Measurements from ENCODE around the gene NME7.

NME7 gene

DNA sequence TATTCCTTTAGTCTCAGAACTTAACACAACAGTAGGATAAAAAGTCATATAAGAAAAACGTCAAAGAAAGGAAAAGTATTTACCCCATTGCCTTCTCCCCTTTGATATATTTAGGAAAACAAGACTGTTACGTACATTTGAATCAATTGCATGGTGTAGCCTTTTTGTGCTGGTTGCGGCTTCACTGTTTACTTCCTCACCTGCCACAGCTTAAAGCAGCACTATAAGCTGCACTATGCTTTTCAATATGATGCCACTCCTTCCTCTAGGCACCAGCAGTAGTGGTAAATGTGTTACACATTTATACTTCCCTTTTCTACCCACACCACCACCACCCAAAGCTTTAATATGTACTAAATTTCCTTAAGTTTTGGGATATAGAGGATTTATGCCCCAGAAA, 150.0 kb downstream of the NME7 start:
- TF ChIP-seq JUND (IDR thresholded peaks at IDR 0.05; ENCODE audit: low read depth), result no peak
- in situ Hi-C loops (cut with HindIII; ENCODE audit: low pct_unique_long_range_greater_than_20kb, low sequenced_read_pairs), result no loop called here
- DNase-seq (ENCODE audit: low read depth in 1 of 2, low spot score in 1 of 2), result no peak

DNA sequence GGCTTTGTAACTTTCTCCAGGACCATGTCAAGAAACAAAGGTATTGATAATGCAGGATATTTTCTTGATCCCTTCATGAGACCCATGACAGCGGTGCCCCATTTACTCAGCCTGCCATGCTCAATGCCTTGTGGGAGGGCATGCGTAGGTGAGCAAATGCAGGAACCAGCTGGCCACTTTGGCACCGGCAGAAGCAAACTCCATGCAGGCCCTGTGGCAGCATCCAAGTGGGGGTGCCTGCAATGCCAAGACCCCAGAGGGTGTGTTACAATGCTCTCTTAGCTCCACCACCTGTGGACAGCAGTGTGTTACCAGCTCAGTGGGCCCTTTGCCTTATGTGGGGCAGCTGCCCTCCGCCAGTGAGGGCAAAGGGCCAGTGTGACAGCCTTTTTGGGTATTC, 153.0 kb downstream of the NME7 start:
- TF ChIP-seq JUND (IDR thresholded peaks at IDR 0.05; ENCODE audit: low read depth), result no peak
- DNase-seq (ENCODE audit: low read depth in 1 of 2, low spot score in 1 of 2), result no peak
- in situ Hi-C loops (cut with HindIII; ENCODE audit: low pct_unique_long_range_greater_than_20kb, low sequenced_read_pairs), result no loop called here

DNA sequence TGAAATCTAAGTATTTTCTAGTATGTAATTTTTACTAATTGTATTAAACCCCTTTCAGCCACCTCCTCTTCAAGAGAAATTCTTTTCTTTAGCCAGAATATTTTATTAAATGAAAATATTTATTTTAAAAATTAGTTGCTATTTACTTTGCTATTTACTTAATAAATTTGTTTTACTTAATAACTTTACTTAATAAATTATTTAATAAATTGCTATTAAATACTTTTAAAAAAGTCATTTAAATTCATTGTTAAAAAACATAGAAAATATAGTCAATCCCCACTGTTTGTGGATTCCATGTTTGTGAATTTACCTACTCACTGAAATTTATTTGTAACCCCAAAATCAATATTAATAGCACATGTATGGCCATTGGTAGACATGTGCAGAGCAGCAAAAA, 155.5 kb downstream of the NME7 start:
- no peak for DNase-seq (ENCODE audit: low read depth in 1 of 2, low spot score in 1 of 2)
- in situ Hi-C loops (cut with HindIII; ENCODE audit: low pct_unique_long_range_greater_than_20kb, low sequenced_read_pairs), result no loop called here
- no peak for TF ChIP-seq JUND (IDR thresholded peaks at IDR 0.05; ENCODE audit: low read depth)

DNA sequence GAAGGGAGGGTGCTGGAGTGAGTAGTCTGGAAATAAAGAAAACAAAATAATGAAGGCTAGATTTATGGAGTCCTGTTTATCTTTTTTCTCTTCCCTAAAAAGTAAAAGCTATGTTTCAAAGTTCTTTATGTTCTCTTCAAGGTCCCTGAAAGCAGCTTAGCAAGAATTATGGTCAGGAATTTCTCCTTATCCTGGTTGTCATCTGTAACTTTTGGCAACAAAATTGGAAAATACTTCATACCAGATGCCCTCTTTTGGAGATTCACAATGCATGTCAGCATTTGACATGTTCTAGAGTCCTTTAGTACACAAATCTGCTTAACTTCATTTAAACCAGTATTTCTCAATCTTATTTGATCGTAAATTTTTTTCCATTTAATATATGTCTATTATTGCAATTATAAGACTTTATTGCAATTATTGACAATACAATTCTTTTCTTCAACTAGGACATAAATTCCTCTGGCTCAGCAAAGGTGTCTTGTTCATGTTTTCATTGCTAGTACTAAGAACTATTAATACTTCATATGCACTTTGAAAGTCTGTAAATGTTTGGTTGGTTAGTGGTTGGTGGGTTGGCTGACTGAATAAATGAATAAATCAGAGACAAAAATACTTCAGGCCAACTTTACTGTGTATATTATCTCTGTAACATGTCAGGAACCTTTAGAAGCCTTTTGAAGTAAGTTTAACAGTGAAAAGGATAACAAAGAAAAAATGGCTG, 159.6 kb downstream of the NME7 start:
- in situ Hi-C loops (cut with HindIII; ENCODE audit: low pct_unique_long_range_greater_than_20kb, low sequenced_read_pairs), result no loop called here
- no peak for DNase-seq (ENCODE audit: low read depth in 1 of 2, low spot score in 1 of 2)
- no peak for TF ChIP-seq JUND (IDR thresholded peaks at IDR 0.05; ENCODE audit: low read depth)

DNA sequence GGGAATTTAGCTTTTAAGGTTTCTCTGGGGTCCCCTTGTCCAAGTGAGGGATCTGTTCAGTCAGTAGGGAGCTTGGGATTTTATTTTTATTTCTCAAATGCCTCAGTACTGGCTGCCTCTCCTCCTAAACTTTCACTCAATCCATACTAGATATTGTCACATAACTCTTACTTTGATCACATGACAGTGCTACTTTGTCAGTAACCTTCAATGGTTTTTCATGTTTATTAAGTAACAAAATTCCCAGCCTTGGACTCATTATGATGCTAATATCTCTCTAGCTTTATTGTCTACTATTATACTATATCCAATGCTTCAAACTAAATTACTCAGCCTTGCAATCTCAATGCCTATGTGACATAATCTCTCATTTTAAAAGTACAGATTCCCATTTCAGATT, 163.4 kb downstream of the NME7 start:
- no peak for TF ChIP-seq JUND (IDR thresholded peaks at IDR 0.05; ENCODE audit: low read depth)
- in situ Hi-C loops (cut with HindIII; ENCODE audit: low pct_unique_long_range_greater_than_20kb, low sequenced_read_pairs), result no loop called here
- no peak for DNase-seq (ENCODE audit: low read depth in 1 of 2, low spot score in 1 of 2)

DNA sequence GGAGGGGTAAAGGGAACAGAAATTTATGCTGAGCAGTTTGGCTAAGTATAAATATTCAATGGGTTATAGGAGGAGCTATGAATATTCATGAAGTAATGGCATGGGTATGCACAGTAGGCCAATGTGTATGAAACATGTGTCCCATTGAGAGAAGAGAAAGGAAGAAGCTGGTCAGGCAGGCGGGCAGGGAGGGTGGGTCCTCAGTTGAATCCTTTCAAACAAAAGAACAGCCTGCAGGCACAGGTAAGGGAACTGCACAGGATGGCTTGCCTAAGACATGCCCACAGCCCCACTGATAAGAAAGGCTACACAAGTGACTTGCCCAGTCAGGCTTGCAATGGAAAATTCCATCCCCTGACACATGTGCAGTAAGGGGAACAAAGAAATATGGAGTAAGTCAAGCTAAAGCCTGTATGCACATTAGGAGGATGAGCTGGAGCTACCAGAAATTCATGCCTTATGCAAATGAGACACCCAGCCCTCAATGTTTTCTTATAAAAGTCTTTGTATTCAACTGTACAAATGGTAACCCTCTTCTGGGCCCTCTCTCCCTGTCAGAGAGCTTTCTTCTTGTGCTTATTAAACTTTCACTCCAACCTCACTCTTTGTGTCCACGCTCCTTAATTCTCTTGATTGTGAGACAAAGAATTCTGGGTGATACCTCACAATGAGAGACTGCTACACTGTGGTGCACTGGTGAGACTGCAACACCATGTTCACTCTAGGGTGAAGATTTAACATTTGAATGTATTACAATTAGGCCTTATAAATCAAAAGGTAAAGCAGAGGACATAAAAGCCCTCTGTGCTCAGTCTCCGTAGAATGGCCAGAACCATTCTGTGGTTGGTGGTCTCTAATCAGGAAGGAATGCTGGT, 164.6 kb downstream of the NME7 start:
- DNase-seq (ENCODE audit: low read depth in 1 of 2, low spot score in 1 of 2), result no peak
- in situ Hi-C loops (cut with HindIII; ENCODE audit: low pct_unique_long_range_greater_than_20kb, low sequenced_read_pairs), result no loop called here
- no peak for TF ChIP-seq JUND (IDR thresholded peaks at IDR 0.05; ENCODE audit: low read depth)

DNA sequence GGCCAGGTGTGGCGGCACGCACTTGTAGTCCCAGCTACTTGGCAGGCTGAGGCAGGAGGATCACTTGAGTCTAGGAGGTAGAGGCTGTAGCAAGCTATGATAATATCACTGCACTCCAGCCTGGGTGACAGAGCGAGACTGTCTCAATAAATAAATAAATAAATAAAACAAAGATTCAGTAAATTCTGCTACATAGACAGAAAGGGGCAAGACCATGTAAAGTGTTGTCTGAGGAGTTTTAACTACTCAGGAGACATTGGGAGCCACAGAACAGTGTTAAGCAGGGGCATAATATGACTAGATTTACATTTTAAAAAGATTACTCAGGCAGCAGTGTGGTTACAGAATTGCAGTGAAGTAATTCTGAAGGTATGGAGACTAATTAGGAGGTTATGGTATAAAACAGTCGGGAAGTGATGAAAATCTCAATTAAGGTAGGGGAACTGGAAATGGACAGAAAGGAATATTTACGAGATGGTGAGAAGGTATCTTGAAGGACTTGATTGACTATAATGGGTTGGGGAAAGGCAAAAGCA, 166.4 kb downstream of the NME7 start:
- in situ Hi-C loops (cut with HindIII; ENCODE audit: low pct_unique_long_range_greater_than_20kb, low sequenced_read_pairs), result no loop called here
- no peak for DNase-seq (ENCODE audit: low read depth in 1 of 2, low spot score in 1 of 2)
- no peak for TF ChIP-seq JUND (IDR thresholded peaks at IDR 0.05; ENCODE audit: low read depth)

DNA sequence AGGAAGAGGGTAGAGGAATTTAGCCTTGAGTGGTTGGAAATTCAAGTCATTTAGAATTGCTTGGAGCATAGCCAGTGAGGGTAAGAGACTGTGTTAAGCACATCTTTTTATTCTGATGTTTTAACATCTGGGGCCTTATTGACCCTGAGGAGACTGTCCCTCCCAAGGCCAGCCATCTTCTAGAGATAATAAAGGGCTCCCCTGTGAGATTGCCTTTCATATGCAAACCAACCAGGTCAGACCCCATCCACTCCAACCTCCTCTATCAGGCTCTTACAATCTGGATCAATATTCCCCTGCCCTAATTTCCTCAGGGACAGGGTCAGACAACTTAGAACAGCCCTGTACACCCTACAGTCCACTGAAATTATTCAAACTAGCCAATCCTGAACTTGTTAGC, 167.3 kb downstream of the NME7 start:
- in situ Hi-C loops (cut with HindIII; ENCODE audit: low pct_unique_long_range_greater_than_20kb, low sequenced_read_pairs), result no loop called here
- no peak for DNase-seq (ENCODE audit: low read depth in 1 of 2, low spot score in 1 of 2)
- no peak for TF ChIP-seq JUND (IDR thresholded peaks at IDR 0.05; ENCODE audit: low read depth)

DNA sequence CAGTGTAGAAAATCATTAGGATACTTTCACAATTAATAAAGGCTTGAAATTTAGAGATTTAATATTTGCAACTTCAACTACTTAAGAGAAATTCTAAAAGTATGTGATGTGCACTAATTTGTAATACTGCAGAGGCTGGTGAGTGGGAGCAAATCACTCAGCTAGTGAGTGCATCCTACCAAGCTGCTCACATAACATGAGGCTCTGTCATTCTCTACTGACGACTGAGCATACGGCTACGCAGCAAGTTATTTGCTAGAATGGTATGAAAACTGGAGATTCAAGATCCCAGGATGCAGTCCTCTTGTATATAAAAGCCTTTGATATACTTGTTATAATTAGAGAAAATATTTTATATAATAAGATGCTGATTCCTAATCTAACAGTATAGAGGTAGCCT, 171.0 kb downstream of the NME7 start:
- no peak for DNase-seq (ENCODE audit: low read depth in 1 of 2, low spot score in 1 of 2)
- in situ Hi-C loops (cut with HindIII; ENCODE audit: low pct_unique_long_range_greater_than_20kb, low sequenced_read_pairs), result no loop called here
- no peak for TF ChIP-seq JUND (IDR thresholded peaks at IDR 0.05; ENCODE audit: low read depth)

DNA sequence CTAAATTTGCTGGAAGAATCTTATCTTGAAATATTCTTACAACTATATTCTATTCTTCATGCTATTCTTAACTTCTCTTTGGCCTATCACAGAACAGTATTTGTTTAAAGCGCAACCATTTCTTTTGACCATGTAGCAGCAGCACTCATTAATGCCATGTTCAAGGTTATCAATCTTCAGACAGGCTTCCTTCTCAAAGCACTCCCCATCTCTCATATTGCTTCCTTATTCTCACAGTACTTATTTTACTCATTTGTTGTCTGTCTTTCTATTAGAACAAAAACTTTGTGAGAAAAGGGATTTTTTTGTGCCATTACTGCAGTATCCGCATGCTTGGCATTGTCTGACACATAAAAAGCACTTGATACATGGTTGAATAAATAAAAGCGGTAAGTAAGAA, 171.4 kb downstream of the NME7 start:
- TF ChIP-seq JUND (IDR thresholded peaks at IDR 0.05; ENCODE audit: low read depth), result no peak
- in situ Hi-C loops (cut with HindIII; ENCODE audit: low pct_unique_long_range_greater_than_20kb, low sequenced_read_pairs), result no loop called here
- no peak for DNase-seq (ENCODE audit: low read depth in 1 of 2, low spot score in 1 of 2)

DNA sequence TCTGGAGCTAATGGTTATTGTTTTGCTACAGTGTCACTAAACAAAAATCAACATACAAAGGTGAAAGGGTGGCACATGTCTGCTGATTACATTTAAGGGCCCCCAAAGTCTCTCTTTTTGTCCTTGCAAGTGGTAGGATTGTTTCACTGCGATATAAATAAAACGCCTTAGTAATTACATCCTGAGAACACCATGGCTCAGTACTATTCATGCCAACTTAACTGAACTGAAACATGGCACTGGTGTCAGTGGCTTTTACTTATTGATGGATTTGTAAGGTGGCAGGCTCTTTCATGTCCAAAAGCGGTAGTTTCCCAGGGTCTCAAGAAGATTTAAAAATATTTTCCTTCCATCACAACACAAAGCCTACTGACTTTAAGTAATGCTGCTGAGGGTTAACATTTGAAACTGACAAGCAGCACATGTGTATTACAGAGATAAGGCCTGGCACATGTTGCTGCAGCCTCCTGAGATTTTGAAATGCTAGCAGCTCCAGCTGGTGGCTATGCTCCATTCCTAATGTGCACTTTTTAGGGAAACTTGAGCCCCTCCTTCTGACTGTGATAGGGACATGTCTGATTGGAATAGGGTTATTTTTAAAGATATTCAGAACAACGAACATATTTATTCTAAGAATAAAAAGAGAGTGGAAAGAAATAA, 174.3 kb downstream of the NME7 start:
- DNase-seq (ENCODE audit: low read depth in 1 of 2, low spot score in 1 of 2), result no peak
- TF ChIP-seq JUND (IDR thresholded peaks at IDR 0.05; ENCODE audit: low read depth), result no peak
- in situ Hi-C loops (cut with HindIII; ENCODE audit: low pct_unique_long_range_greater_than_20kb, low sequenced_read_pairs), result no loop called here

DNA sequence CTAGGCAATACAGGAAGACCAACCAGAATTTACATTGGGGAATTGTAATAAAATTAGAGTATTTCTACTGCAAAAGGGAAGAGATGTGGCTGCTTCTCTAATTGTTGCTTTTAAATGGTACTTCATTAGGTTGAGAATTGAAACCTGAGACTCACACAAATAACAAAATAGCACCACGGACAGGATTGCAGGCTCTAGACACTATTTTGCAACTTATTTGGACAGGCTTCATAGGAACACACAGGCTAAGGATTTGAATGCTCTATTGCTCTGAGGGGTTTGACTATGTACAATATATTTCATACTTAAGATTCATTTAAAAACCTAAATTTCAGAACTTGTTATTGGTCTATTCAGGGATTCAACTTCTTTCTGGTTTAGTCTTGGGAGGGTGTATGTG, 181.5 kb downstream of the NME7 start:
- no peak for DNase-seq (ENCODE audit: low read depth in 1 of 2, low spot score in 1 of 2)
- no peak for TF ChIP-seq JUND (IDR thresholded peaks at IDR 0.05; ENCODE audit: low read depth)
- in situ Hi-C loops (cut with HindIII; ENCODE audit: low pct_unique_long_range_greater_than_20kb, low sequenced_read_pairs), result no loop called here

DNA sequence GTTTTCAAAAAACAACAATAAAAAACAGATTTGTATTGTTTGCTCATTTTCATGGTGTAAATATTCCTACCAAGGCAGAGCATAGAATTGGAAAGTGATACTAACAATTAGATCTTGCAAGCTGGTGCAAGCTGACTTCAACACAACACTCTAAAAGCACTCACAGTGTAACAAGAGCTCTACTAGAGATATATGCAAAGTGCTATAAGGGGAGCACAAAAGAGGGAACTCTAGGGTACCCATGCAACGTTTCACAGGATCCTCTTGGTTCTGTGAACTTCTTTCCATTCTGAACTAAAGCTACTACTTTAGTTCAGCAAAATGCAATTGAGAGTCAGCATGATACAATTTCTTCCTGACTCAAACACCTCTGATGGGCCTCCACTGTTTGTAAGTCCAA, 182.8 kb downstream of the NME7 start:
- no peak for DNase-seq (ENCODE audit: low read depth in 1 of 2, low spot score in 1 of 2)
- in situ Hi-C loops (cut with HindIII; ENCODE audit: low pct_unique_long_range_greater_than_20kb, low sequenced_read_pairs), result no loop called here
- no peak for TF ChIP-seq JUND (IDR thresholded peaks at IDR 0.05; ENCODE audit: low read depth)

Measured in T47D (cell line).